NCI-H2227 (cell line): ENCODE measurements around the gene GCH1.

Experiments
- DNase-seq: peaks from one replicate; lab custom pipeline; 2025; ENCODE audit not compliant: unreplicated experiment; lab: John Stamatoyannopoulos, UW

The GCH1 gene

DNA sequence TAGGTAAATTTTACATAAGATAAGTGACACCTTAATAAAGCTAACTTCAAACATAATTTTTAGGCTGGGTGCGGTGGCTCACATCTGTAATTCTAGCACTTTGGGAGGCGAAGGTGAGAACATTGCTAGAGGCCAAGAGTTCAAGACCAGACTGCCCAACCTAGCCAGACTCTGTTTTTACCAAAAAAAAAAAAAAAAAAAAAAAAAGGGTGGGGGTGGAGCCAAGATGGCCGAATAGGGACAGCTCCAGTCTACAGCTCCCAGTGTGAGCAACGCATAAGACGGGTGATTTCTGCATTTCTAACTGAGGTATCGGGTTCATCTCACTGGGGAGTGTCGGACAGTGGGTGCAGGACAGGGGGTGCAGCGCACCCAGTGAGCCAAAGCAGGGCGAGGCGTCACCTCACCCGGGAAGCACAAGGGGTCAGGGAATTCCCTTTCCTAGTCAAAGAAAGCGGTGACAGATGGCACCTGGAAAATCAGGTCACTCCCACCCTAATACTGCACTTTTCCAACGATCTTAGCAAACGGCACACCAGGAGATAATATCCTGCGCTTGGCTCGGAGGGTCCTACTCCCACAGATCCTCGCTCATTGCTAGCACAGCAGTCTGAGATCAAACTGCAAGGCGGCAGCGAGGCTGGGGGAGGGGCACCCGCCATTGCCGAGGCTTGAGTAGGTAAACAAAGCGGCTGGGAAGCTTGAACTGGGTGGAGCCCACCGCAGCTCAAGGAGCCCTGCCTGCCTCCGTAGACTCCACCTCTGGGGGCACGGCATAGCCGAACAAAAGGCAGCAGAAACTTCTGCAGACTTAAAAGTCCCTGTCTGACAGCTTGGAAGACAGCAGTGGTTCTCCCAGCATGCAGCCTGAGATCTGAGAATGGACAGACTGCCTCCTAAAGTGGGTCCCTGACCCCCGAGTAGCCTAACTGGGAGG, 32.2 kb downstream of the GCH1 start:
- peak; percentile 31 for DNase-seq

DNA sequence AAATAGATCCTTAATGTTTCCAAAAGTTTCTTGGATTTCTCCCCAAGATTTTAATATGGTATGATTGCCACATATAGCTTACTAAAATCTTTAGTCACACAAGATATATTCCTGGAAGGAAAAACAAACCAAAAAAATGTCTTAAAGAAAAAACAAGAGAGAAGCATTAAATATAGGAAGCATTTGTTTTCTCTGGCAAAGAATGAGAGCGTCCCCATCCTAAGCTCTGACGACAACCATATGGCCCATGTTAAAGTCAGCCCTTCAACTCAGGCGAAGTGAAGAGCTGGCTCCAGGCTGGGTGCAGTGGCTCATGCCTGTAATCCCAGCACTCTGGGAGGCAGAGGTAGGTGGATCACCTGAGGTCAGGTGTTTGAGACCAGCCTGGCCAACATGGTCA, 35.6 kb downstream of the GCH1 start:
- no peak for DNase-seq

DNA sequence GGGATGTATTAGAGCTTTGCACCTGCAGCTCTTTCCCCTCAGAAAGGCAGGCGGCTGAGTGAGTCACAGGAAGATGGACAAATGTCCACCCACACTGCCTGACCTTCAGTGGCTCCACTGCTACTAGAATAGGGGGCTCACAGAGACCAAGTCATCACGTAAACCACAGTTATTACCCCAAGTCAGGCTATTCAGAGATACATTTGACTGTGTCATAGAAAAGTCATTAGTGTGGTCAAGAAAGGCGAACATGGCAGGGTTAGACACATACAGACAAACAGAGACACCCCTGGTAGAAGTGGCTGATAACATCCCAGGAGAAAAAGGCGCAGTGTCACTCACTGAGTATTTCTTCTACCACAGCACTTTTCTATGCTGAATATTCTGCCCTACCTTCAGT, 36.0 kb downstream of the GCH1 start:
- DNase-seq = no peak

DNA sequence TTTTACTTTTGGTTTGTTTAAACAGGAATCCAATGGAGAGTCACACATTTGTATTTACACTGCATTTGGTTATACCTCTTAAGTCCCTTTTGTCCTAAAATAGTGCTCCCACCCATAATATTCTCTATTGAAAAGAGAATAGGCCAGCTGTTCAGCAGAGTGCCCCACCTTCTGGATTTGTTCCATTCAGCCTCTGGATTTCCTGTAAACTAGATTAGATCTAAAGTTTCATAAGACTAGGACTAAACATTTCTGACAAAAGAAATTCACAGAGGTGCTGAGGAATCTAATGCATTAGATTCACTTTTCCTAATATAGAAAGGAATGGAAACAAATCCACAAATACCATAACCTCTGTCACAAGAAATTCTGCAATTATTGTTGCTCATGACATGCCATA, 38.1 kb downstream of the GCH1 start:
- no peak for DNase-seq

DNA sequence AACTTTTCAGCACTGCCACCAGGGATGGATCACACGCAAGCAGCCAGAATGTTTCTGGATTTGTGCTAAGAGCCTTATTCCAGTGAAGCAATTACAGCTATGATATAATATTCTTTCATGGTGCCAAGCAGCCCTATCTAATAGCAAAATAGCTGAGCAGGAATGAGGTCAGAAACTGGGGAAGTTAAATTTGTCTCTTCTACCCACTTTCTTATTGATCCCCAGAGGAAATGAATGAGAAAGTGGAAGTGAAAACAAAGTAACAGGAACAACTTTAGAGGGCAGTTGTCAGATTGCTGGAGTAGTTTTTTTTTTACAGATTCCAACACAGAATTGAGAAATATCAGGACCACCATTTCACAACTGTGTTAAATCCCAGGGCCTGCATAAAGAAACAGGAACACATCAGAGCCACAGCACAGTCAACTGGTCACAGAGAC, 44.8 kb downstream of the GCH1 start:
- DNase-seq = no peak

DNA sequence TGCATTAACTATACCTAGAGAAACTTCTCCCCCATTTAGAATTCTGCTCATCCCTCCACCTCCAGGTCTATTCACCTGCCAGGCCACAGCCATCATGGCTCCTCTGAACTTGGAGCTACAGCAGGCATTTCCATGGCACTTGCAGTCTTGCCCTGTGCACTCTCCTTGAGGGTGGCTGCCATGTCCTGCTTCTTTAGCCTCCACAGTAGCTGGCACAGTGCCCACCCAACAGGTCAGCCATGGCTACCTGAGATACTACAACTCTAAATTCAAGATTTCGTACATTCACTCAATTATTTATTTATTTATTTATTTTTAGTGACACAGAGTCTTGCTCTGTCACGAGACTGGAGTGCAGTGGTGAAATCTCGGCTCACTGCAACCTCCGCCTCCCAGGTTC, 46.5 kb downstream of the GCH1 start:
- no peak for DNase-seq

DNA sequence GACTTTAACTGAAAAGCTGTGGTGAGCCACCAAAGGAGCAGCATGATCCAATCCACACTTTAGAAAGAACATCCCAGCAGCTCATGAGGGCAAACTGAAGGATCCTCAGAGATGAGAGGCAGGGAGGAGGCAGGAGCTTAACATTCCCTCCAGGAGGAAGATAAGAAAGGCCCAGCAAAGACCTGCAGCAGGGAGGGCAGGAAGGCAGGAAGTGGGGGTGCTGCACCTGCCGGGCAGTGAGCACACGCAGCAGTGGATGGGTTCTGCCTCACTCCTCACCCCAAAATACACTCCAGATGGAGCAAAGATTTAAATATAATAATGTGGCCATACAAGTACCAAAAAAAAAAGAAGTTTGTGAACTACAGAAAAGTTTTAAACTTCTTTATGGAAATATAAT, 48.4 kb downstream of the GCH1 start:
- DNase-seq = no peak

DNA sequence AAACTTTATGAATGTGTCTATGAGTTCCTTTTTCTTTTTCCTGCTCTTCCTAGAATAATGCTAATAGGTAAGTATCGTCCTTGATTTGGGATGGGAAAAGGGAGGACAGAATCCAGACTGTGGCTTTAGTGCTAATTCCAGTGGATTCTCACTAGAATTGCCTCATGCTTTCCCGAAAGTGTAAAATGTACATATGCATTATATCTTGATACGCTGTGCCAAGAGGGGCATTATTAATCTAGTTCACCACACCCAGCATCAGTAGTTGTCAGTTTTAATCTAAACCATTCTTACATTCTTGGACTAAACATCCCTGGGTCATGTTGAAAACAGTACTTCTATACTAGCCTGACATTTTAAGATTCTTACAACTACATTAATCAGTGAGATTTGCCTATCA, 49.3 kb downstream of the GCH1 start:
- DNase-seq = no peak

DNA sequence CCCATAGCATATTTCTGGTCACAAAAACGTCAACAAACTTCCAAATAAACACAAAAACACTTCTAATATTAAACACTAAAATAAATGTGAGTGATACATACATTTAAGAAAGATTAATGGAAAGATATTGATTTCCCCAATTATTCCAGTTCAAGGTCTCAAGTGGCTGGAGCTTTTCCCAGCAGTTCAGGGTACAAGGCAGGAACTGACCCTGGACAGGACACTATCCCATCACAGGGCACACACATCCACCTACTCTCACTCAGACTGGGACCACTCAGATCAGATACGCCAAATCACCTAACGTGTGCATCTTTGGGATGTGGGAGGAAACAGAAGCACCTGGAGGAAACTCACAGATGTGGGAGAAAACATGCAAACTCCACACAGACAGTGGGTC, 50.4 kb downstream of the GCH1 start:
- DNase-seq = no peak

DNA sequence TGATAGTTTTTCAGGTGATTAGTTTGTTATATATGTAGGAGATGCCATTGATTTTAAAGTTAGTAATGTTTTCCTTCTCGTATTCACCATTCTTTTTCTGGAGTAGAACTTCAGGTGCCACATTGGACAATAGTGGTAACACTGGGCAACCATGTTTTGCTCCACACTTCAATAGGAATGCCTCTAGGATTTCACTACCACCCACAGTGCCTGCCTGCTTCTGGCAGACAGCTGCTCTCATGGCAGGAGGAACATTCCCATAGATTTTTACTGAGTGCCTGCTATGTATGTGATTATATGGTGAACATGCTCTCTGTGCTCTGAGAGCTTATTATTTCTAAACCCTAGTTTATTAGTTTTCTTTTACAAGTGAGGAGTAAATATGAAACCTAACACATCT, 53.7 kb downstream of the GCH1 start:
- DNase-seq = no peak

DNA sequence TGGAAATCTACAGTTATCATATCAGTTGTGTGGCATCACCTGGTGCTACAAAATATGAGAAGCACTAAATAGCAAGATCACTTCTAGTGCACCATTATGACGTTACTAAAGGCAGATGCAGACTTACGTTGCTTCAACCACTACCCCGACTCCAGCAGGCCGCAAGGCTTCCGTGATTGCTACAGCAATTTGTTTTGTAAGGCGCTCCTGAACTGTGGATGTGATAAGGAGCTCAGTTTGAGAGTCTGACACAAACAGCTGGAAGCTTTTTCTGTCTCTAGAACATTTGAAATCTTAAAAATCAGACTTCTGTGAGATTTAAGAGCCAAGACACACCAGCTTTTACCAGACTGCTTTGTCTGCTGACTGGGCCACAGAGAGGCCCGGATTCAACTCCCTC, 57.0 kb downstream of the GCH1 start:
- DNase-seq = no peak

DNA sequence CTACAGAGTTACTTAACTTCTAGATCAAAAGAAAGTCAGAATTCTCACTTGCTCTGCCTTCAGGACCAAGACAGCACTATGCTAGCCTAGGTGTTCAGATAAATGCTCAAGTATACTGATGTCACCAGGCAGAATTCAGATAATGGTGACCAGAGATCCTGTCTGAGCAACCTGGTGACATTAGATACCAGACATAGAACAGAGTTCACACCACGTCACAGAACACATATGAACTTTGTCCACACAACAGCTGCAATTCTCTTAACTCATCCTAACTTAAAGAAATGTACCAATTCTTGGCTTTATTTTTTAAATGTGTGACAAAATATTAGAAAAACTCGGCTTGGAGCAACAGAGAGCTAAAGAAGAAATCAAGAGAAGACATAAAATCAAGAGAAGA, 58.1 kb downstream of the GCH1 start:
- DNase-seq = no peak

DNA sequence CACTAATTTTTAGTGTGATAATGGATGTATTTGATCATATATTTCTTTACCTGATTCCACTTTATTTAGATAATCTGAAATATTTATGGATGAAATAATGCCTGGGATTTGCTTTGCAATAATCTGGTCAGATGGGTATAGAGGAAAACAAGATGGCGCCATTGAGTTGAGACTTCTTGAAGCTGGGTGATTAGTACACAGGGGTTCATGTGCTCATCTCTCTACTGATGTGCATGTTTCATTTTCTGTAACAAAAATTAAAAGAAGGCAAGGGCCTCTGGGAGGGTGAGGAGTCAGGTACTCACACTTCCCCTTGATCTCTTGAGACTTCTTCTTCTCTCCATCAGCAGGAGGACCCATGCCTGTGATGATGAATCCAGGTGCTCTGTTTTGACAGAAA, 61.8 kb downstream of the GCH1 start:
- DNase-seq = no peak

DNA sequence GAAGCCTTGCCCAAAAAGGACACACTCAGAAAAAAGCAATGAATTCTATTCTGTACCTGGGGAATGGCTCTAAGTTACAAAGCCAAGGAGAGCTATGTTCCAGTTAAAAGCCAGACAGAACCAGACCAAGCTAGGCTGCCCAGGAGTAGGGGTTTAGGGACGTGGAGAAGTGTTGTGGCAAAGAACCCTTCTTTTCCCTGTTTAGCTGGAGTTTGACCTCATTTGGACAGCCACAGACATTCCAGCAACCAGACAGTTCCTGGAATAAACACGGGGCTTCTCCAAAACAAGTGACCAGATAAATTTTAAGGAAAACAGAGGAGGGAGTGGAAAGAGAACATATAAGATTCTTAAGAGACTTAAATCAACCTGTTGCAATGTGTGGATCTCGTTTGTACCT, 62.3 kb downstream of the GCH1 start:
- no peak for DNase-seq

DNA sequence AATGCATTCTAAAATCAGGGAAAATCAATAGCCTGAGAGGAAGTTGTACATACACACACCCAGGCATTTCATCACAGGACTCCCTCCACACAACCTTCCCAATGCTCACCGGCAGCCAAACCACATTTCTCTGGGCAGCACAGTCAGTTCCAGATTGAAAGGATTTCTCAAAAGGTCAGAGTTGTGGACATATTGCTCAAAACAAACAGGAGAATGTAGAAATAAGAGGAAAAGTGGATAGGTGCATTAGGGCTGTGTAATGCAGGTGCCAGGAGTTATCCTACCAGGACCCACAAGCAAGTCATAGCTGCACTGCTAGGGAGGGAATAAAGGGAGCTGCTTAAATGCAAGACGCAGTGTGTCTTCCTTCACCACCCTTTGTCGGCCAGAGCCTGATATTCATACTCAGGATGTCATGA, 62.9 kb downstream of the GCH1 start:
- DNase-seq = no peak

DNA sequence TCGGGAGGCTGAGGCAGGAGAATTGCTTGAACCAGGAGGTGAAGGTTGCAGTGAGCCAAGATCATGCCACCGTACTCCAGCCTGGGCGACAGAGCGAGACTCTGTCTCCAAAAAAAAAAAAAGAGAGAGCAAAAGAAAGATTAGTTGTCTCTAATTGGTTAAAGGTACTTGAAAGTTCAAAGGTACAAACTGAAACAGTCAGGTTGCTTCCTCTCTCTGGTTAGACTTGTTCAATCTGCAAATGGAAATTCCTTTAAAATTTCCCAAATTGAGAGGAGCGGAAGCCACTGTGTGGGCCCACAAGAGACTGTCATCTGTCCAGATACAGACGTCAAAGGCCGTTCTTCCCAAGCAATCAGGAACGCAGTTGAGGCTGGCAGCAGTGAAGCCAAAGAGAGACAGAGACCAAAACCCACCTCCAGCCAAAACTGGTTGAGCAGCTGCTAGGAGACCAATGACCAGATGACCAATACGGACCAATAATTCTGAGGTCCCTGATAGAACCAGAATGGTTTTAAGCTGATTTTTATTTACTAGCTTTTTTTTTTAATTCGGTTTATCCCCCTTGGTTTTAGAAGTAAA, 63.6 kb downstream of the GCH1 start:
- no peak for DNase-seq

DNA sequence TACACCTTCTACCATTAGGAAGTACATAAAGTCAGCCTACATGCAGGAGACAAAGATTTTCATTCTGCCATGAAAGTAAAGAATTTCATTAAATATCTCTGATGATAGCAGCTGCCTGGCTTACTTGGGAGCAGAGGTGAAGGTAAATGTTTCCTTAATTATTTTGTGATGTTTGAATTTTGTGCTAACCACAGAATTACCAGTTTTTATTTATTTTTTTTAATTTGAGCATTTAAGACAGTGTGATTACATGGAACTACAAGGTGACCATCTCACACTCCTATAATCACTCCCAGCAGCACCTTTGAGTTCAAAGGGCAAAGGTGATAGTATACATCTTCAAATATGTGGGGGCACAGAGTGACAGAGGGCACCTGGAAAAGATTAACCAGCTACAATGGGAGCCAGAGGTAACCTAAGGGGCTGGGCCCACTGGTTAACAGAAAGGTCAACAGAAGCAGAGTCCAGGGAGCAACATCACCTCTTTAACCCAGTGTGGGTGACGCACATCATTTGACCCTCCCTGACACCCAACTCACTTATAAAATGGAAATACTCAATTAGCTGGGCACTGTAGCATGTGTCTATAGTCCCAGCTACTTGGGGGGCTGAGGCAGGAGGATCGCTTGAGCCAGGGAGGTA, 65.0 kb downstream of the GCH1 start:
- DNase-seq = no peak

DNA sequence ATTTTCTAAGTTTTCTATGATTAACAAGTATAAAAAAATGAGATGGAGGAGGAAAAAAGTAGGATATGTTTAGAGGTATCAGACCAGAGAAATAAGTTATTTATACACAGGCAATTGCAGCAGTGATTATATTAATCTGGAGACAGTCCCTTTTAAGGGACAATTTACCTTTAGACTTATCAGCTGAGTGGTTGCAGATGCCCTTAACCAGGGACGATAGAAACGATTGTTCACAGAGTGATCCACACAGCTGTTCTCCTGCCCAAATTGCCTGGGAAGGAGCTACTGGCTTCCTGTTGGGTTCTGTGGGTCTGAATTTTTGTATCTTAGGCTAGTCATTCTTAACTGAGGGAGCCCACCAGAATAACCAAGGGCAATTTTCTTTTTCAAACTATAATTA, 66.4 kb downstream of the GCH1 start:
- DNase-seq = no peak

DNA sequence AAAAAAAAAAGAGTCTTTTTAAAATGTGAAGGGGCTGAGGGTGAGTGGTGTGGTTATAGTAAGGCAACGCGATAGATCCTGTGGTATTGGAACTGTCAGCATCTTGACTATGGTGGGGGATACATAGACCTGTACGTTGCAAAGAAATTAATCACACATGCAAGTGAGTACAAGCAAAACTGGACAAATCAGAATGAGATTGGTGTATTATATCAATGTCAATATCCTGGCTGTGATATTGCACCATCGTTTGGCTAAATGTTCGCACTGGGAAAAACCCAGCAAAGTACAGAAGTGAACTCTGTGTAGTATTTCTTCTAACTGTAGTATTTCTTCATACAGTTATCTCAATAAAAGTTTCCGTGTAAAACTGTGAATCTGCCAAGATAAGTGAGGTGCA, 67.9 kb downstream of the GCH1 start:
- no peak for DNase-seq

DNA sequence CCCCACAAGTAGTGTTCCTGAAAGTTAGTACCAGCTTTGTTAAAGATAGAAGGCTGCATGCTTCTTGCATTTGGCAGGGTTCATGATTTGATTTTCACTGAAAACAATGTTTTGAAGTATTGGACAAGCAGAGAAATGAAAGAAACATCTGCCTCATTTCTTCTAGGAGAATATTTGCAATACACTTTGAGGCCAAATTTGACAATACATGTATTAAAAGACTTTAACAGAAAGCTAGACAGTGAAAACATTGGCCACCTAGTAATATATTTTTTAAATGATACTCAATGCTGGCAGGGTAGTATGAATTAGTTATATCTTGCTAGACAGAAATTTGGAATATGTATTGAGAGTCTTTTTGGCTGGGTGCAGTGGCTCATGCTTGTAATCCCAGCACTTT, 68.5 kb downstream of the GCH1 start:
- no peak for DNase-seq

DNA sequence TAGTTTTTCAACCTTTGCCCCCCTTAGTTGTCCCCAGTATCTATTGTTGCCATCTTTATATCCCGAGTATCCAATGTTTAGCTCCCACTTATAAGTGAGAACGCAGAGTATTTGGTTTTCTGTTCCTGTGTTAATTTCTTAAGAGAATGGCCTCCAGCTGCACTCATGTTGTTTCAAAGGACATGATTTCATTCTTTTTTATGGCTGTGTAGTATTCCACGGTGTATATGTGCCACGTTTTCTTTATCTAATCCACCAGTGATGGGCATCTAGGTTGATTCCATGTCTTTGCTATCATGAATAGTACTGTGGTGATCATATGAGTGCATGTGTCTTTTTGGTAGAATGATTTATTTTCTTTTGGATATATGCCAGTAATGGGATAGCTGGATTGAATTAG, 72.0 kb downstream of the GCH1 start:
- DNase-seq = no peak

DNA sequence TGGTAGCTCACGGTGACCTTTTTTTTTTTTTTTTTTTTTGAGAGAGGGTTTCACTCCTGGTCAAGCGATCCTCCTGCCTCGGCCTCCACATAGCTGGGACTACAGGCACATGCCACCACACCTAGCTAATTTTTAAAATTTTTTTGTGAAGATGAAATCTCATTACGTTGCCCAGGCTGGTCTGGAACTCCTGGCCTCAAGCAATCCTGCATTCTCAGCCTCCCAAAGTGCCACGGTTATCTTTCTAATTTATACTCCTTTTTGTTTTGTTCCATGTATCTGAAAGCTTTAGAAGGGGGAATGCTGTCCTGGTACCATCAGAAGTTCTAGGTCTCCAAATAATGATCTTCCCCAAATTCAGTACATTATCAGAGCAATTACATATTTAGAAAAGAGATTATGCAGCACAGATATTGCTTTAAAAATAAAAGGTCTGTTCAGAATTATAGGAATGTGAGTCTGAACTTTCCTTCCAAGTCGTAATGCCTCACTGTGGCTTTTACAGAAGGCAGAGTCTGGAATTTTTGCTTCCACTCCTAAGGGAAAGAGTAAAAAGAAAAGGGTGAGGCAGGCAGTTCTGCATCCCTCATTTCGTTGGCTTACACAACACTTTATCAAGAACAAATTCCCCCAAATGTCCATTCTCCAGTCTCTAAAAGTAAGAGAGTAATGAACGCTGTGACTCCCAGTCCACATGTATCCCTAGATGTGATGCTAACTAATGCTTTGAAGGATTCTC, 73.0 kb downstream of the GCH1 start:
- no peak for DNase-seq
